ENCODE data around the gene HS6ST1.
A peak's percentile ranks its signal among the peaks of the same experiment; 100 is the strongest.
"Not testable (repeated sequence)": the region's sequence is repeated elsewhere in the genome, so short reads cannot be mapped to it uniquely, and the experiment has no call there.

The HS6ST1 gene

DNA sequence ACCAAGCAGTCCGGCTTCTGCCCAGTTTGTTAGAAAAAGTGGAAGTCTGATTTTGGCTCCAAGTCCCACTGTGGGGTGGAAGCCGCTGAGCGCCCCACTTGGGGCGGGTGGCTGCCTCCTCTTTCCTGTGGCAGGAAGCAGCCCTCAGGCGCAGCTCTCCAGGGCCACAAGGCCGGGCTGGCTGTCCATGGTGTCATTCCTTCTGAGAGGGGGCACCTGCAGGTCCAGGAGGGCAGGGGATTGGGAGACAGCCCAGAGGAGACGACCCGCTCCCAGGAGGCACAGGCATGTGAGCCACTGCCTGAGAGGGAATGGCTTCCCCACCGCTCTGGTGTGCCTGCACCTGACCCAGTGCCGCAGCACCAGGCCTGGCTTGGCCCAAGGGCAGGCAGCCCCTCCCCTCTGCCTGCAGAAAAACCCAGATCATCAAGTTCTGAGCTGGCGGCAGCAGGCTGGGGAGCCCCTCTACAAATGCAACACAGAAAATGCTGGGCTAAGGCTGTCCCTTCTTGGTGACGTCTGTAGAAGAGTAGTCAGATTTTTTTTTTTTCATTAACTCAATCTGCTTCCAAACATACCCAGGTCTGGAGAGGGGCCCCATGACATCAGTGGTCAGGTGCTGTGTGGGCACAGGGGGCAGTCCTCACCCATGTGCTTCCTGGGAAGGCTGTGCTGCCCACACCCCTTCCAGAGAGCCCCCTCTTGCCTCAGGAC, 38.4 kb downstream of the HS6ST1 start:
- DNase-seq = no peak

GRCh38 chr2:128279786-128280157, 38.9 kb downstream of the HS6ST1 start:
- DNase-seq = no peak

DNA sequence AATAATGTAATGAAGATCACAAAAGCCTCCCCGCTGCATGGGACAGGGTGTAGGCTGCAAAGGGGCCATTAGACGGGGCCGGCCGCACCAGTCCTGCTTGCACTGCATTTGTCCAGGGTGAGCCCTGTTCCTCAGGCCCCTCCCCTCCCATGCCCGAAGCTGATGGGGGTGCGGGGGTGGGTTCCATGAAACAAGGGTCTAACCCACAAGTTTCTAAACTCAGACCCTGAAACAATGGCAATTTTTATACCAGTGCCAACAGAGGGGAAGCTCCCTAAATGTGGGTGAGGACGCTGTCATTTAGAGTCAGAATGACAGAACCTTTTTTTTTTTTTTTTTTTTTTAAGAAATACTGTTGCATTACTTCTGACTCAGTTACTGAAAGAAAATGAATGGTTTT, 39.7 kb downstream of the HS6ST1 start:
- DNase-seq = no peak

DNA sequence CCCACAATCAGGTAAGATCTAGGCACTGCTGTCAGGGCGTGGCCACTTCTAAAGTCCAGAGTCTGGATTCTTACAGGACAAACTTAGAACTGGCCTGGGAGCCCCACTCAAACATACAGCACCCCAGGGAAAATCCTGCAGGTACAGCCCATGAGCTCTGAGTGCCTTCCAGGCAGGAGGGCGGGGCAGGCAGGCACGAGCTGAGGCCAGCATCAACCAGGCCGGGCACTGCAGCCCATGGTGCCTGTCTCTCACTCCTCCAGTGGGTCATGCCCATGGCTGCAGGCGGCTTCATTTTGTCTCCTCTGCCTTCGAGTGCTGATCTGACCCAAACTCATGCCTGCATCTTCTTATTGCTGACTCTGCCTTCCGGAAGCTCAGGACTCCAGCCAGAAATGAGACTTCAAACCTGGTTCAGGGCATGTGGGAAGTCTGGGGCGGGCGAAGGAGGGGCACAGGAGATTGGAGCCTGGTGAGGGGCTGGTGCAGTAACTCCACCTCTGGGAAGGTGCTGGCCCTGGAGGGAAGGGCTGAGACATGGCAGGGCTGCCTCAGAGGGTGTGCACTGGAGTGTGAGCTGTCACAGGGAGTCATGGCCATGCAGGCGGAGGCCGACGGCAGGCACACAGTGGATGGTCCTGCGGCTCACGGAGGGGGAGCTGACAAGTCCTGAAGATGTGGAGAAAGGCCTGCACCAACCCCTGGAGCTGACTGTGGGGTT, 40.5 kb downstream of the HS6ST1 start:
- DNase-seq = peak; percentile 12

DNA sequence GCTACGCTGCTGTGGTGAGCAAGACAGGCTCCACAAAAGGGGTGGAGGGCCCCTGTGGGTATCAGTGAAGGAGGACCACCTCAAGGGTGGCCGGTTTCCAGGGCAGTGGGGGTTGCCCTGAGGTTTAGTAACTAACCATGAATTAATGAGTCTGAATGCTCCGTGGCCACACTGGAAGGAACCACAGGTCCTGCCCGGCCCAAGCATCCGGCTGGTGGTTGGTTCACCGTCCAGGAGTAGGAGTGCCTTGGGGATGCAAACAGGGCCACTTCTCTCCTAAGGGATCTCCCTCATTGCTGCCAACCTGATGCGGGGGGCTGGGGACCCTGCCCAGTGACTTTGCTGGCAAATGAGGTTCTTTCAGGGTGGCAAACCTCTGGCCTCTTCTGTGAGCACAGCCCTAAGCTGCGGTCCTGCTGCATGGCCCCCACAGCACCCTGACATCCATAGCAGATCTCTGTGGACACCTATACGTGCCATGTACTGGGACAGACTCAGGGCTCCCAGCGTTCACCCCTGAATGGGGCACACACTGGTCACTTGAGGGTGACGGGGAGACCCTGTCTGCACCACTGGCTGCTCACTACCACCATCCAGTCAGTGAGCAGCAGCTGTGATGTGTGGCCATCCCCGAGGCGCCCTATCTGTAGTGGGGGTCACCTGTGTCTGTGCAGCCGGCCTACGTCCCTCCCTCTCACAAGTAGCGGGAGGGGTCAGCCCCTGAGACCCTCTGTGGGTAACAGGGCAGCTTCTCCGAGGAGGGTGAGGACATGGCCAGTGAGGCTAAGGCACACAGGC, 41.6 kb downstream of the HS6ST1 start:
- peak; percentile 13 for DNase-seq

GRCh38 chr2:128275498-128276045, 43.1 kb downstream of the HS6ST1 start:
- DNase-seq = no peak

DNA sequence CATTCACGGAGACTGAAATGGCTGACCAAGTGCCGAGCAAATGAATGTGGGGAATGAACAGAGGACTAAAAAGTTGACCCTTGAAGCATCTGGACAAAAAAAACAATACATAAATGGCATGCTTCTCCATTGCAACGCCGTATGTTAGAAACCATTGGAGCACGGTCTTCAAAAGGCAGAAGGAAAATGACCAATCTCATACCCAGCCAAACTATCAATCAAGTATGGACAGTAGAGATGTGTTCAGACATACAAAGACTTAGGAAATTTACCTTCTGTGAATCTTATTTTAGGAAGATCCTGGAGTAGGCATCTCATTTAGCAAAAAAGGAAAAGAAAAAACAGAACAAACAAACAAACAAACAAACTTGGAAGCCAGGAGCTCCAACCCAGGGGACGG, 44.5 kb downstream of the HS6ST1 start:
- no peak for DNase-seq

- DNase-seq = no peak
Measured at GRCh38 chr2:128273469-128274081, 45.1 kb downstream of the HS6ST1 start.

DNA sequence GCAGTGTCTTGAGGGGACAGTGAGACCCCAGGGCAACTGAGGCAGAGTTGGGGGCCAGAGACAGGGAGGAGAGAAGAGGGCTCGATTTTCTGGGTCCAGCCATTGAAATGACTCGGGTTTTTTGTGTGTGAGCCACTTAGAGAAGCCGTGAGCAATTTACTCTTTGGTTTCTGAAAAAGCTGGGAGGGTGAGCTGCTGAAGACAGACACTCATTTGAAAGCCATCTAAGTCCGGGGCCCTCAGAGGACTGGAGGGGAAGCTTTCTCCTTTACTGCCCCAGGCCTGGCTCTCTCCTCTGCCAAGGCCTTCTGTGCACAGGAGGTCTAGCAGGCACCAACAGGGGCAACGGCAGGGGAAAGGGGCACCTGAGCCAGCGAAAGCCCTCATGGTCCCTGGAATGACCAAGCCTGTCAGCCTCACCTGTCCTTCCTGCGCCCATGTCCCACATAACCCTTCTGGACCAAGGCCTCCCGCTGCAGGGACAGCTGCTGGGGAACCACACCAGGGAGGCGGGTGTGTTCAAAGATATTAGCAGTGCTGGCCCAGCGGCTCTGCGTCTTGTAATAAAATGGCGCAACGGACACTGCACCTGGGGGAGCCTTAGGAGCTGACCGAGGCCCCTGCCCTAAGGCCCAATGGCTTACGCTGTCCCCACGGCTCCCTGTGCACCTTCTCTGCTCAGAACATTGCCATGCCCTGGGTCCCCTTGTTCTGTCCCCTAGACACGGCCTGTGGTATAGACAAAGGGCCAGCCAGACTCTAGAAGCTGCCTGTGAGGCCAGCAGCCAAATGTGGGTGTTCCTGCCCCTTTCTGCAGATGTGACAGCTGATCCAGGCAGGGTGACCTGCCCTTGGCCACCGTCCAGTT, 45.8 kb downstream of the HS6ST1 start:
- no peak for DNase-seq

- DNase-seq = no peak
Measured at GRCh38 chr2:128271911-128272600, 46.6 kb downstream of the HS6ST1 start.

- DNase-seq = no peak
Measured at GRCh38 chr2:128271597-128271910, 47.1 kb downstream of the HS6ST1 start.

DNA sequence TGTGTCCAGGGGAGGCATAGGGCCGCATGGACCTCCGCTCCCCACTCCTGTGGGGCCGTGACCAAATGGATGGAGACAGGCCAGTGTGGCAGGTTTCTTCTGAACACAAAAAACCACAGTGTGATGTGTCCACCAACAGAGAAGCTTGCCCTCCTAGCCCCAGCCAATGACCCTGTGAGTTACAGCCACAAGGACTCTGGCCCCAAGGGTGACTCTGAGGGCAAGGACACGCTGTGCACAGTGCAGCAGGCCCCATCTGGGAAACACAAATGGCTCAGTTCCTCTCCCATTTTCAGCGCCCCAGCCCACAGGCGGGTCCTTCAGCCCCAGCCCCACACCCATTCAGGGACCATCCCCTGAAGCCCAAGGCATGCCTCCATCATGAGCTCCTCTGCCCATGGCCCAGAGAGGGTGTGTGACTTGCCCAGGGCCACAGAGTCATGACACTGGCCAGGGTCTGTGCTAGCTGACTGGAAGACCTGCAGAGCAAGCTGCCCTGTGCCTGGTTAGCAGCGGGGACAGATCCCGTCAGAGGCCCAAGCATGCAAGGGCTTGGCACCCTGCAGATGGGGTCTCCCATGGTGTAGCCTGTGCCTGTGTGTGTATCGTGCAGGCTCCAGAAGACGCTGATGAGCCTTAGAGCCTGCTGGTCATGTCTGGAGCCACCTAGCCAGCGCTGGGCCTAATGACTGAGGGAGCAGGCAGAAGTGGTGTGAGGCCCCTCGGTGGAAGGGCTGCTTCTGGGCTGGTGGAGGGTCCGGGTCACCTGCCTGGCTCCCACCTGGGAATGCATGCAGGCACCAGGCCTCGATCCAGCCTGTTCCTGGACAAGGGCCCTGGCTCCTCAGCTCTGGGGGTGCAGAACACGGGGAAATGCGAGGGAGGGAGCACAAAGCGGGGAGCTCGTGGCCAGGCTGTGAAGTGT, 47.7 kb downstream of the HS6ST1 start:
- DNase-seq = no peak

- no peak for DNase-seq
Measured at GRCh38 chr2:128269990-128270671, 48.5 kb downstream of the HS6ST1 start.

DNA sequence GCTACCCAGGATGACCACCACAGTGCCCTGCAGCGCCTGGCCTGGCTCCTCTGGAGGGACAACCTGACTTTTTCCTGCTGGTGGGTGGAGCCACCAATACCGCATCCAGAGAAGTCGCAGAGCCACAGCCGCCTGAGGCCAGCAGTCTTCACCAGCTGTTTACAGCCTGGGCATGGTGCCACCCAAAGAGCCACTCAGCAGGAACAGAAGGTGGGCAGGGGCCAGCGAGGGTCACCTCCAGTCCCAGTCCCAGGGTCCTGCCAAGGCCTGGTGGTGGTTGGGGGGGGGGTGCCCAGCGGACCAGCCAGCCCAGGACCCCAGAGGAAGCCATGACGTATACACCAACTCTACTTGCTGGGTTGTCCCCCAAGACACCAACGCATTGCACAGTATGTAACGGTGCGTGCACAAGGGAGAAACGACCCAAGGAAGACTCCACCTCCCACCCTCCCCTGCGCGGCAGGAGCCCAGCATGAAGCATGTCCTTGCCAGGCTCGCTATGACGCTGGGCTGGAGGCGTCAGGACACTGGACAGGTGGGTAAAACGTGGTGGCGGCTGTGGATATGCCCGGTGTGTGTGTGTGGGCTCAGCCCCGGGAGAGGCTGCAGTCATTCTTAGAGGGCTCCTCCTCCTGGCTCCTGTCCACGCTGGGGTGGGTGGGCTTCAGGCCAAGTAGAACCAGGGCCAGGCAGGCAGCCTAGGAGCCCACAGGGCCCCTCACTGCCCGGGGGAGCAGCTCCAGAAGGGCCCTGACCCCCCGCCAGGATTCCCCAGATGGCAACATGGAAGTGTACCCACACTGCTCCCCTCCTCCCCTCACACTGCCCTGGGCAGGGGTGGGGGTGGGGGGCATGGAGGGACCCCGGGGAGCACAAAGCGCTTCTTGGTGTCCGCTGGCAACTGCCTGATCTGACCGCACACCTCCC, 49.3 kb downstream of the HS6ST1 start:
- no peak for DNase-seq

- DNase-seq = not testable (repeated sequence)
Measured at GRCh38 chr2:128268611-128269010, 50.1 kb downstream of the HS6ST1 start.

GRCh38 chr2:128268145-128268544, 50.5 kb downstream of the HS6ST1 start:
- not testable (repeated sequence) for DNase-seq

DNA sequence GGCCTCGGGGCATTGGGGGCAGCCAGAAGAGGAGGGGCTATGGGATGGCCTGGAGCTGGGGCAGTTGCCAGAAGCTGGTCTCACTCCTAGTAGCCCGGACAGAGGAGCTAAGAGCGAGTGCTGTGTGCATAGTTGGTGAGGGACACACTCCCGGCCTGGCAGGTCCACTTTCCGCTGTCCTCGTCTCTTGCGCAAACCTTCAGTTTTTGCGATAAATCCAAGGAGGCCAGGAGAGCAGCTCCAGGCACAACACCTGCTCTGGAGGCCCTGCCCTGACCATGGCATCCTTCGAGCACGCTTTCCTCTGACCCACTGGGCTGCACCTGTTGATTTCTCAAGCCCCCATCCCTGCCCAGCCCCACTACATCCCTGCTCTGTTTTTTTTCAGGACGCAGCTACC, 51.0 kb downstream of the HS6ST1 start:
- DNase-seq = not testable (repeated sequence)

DNA sequence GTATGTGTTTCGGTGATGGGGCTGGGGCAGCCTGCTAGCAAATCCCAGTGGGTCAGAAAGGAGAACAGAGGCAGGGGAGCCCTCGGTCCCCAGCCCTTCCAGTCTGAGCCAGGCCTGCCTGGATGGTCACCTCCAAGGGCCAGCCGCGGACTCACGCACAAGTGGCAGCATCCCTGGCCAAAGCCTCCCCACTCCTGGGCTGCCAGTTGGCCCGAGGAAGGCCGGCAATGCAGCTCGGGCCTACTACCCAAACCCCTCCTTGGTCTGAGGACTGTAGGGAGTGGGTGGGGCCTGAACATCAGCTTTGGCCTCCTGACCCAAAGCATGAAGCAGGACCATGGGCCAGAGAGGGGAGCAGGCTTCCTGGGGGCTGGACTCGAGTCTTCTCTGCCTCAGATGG, 51.5 kb downstream of the HS6ST1 start:
- DNase-seq = not testable (repeated sequence)

DNA sequence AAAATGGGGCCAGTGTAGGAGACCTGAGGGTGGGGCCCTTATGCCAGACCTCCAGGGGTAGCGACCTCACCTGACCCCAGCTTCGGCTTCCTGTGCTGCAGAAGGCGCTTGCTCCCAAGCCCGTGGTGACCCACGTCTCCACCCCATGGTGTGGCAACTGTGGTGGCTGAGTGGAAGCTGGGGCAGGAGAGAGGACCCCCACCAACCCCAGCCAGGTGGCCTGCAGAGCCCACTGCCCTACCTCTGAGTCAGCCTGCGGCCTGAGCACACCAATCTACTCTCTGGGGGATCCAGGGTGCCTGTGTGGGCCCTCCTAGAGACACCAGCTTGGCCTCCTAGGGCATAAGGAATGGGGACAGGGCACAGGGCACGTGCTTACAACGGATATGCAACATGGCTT, 52.2 kb downstream of the HS6ST1 start:
- DNase-seq = not testable (repeated sequence)

All from activated T-cell treated with anti-CD3 and anti-CD28 coated beads, Interleukin-2, amount 50 U/mL, for 1 hour (primary cell).